Ectodermal cell (in vitro differentiated cells): ENCODE results near the gene TBC1D8.

Source experiments
- H3K27ac ChIP-seq: 2 replicates; pipeline ENCODE4 v1.7.0; 2013; ENCODE audit warnings: mild to moderate bottlenecking, low read depth, low read length; ENCODE audit not compliant: insufficient read depth, poor library complexity, severe bottlenecking
- H3K27me3 ChIP-seq: 2 replicates; pipeline ENCODE4 v1.7.0; 2013; ENCODE audit warnings: mild to moderate bottlenecking, low read length; ENCODE audit not compliant: insufficient read depth, control insufficient read depth, poor library complexity, severe bottlenecking
- H3K36me3 ChIP-seq: one replicate; pipeline ENCODE4 v1.7.0; 2013; ENCODE audit warnings: low read length; ENCODE audit not compliant: control insufficient read depth, insufficient read depth
- H3K4me1 ChIP-seq: one replicate; pipeline ENCODE4 v1.7.0; 2013; ENCODE audit warnings: low read length; ENCODE audit not compliant: control insufficient read depth, insufficient read depth
- H3K4me3 ChIP-seq: 2 replicates; pipeline ENCODE4 v1.7.0; 2013; ENCODE audit warnings: low read depth, low read length, control low read depth; ENCODE audit not compliant: insufficient read depth
- H3K9me3 ChIP-seq: 2 replicates; pipeline ENCODE4 v1.7.0; 2013; ENCODE audit warnings: mild to moderate bottlenecking, low read length, moderate library complexity; ENCODE audit not compliant: control insufficient read depth
- WGBS, 2 experiments: methylation state at CpG; one replicate each; pipeline ENCODE4 v1.1.7; 2013; ENCODE audit warnings: missing lambda C conversion rate in 2 of 2; 5-methylcytosine and 5-hydroxymethylcytosine counted together

The TBC1D8 gene

GRCh38 chr2:101123795-101124471 lies 27.2 kb downstream of the TBC1D8 start:
- no peaks in the 10 kb centered on the region for H3K9me3 ChIP-seq
- WGBS, 2 experiments: 90 to 95% methylated on average over 4 to 5 of the region's 5 CpGs
- H3K4me3 ChIP-seq: no peak overlapping the region
- no peaks in the 10 kb centered on the region for H3K4me1 ChIP-seq
- no peak overlapping the region for H3K27ac ChIP-seq
- H3K27me3 ChIP-seq: no peaks in the 10 kb centered on the region
- no peaks in the 10 kb centered on the region for H3K36me3 ChIP-seq

GRCh38 chr2:101121174-101121573 lies 30.0 kb downstream of the TBC1D8 start:
- no peak overlapping the region for H3K27ac ChIP-seq
- no peaks in the 10 kb centered on the region for H3K9me3 ChIP-seq
- H3K36me3 ChIP-seq: no peaks in the 10 kb centered on the region
- H3K4me3 ChIP-seq: no peak overlapping the region
- no peaks in the 10 kb centered on the region for H3K27me3 ChIP-seq
- 95% methylated on average over 7 of the region's 7 CpGs for WGBS, 2 experiments
- no peaks in the 10 kb centered on the region for H3K4me1 ChIP-seq

- H3K4me3 ChIP-seq: no peak overlapping the region
- H3K4me1 ChIP-seq: no peaks in the 10 kb centered on the region
- WGBS, 2 experiments: 89 to 91% methylated on average over 11 of the region's 11 CpGs
- no peaks in the 10 kb centered on the region for H3K36me3 ChIP-seq
- H3K27ac ChIP-seq: no peak overlapping the region
- no peaks in the 10 kb centered on the region for H3K9me3 ChIP-seq
- H3K27me3 ChIP-seq: no peaks in the 10 kb centered on the region
Observed at GRCh38 chr2:101120124-101120996, 30.8 kb downstream of the TBC1D8 start.

GRCh38 chr2:101119431-101119830 lies 31.8 kb downstream of the TBC1D8 start:
- no peaks in the 10 kb centered on the region for H3K27me3 ChIP-seq
- no peak overlapping the region for H3K27ac ChIP-seq
- no peaks in the 10 kb centered on the region for H3K9me3 ChIP-seq
- no peaks in the 10 kb centered on the region for H3K36me3 ChIP-seq
- H3K4me1 ChIP-seq: no peaks in the 10 kb centered on the region
- 83 to 87% methylated on average over 2 of the region's 2 CpGs for WGBS, 2 experiments
- no peak overlapping the region for H3K4me3 ChIP-seq

- 91 to 95% methylated on average over 9 of the region's 9 CpGs for WGBS, 2 experiments
- H3K27ac ChIP-seq: no peak overlapping the region
- no peaks in the 10 kb centered on the region for H3K4me1 ChIP-seq
- H3K27me3 ChIP-seq: no peaks in the 10 kb centered on the region
- no peaks in the 10 kb centered on the region for H3K9me3 ChIP-seq
- H3K36me3 ChIP-seq: no peaks in the 10 kb centered on the region
- H3K4me3 ChIP-seq: no peak overlapping the region
Observed at GRCh38 chr2:101116841-101117552, 34.2 kb downstream of the TBC1D8 start.

- Histone ChIP-seq H3K36me3 (no peaks in the 10 kb centered on the region), H3K27ac (no peak overlapping the region), H3K9me3 (no peaks in the 10 kb centered on the region), H3K27me3 (no peaks in the 10 kb centered on the region), H3K4me3 (no peak overlapping the region), H3K4me1 (no peaks in the 10 kb centered on the region)
- WGBS, 2 experiments: 69 to 70% methylated on average over 4 of the region's 4 CpGs
Observed at GRCh38 chr2:101116348-101116747, 34.8 kb downstream of the TBC1D8 start.

- Histone ChIP-seq H3K4me1 (no peaks in the 10 kb centered on the region), H3K27ac (no peak overlapping the region), H3K4me3 (no peak overlapping the region), H3K9me3 (no peaks in the 10 kb centered on the region), H3K27me3 (no peaks in the 10 kb centered on the region), H3K36me3 (no peaks in the 10 kb centered on the region)
- 94 to 95% methylated on average over 4 of the region's 4 CpGs for WGBS, 2 experiments
Observed at GRCh38 chr2:101115664-101116063, 35.5 kb downstream of the TBC1D8 start.

GRCh38 chr2:101114815-101115214 lies 36.4 kb downstream of the TBC1D8 start:
- no peaks in the 10 kb centered on the region for H3K27me3 ChIP-seq
- 75 to 77% methylated on average over 6 of the region's 6 CpGs for WGBS, 2 experiments
- H3K27ac ChIP-seq: no peak overlapping the region
- no peaks in the 10 kb centered on the region for H3K9me3 ChIP-seq
- H3K4me1 ChIP-seq: no peaks in the 10 kb centered on the region
- no peaks in the 10 kb centered on the region for H3K36me3 ChIP-seq
- no peak overlapping the region for H3K4me3 ChIP-seq

GRCh38 chr2:101114268-101114783 lies 36.9 kb downstream of the TBC1D8 start:
- Histone ChIP-seq H3K36me3 (no peaks in the 10 kb centered on the region), H3K27ac (no peak overlapping the region), H3K4me1 (no peaks in the 10 kb centered on the region), H3K4me3 (no peak overlapping the region), H3K27me3 (no peaks in the 10 kb centered on the region), H3K9me3 (no peaks in the 10 kb centered on the region)
- WGBS, 2 experiments: 44 to 54% methylated on average over 5 of the region's 5 CpGs
